AG09309 (cell line): ENCODE data around the gene METTL9.

Experiments
- DNase-seq: peaks from one replicate; pipeline ENCODE4 v3.0.0-alpha.2; 2010; ENCODE audit warnings: low read depth
- H3K4me3 ChIP-seq: 2 replicates; pipeline ENCODE4 v1.5.1; 2011; ENCODE audit warnings: mild to moderate bottlenecking, low read depth, low read length, moderate library complexity; ENCODE audit not compliant: control insufficient read depth
- CTCF ChIP-seq: IDR thresholded peaks from 2 replicates; pipeline ENCODE4 v1.5.1; 2011; ENCODE audit warnings: mild to moderate bottlenecking, low read depth, low read length, inconsistent platforms; ENCODE audit not compliant: insufficient read depth, control insufficient read depth; ENCODE audit errors: missing control alignments

METTL9 gene

GRCh38 chr16:21698169-21699032 lies 99.0 kb downstream of the METTL9 start:
- no peak overlapping the region for H3K4me3 ChIP-seq
- TF ChIP-seq CTCF = no peak
- DNase-seq = no peak

GRCh38 chr16:21701271-21701670 lies 101.9 kb downstream of the METTL9 start:
- DNase-seq = no peak
- TF ChIP-seq CTCF = no peak

GRCh38 chr16:21702276-21702675 lies 102.9 kb downstream of the METTL9 start:
- DNase-seq = no peak
- no peak overlapping the region for H3K4me3 ChIP-seq
- no peak for TF ChIP-seq CTCF

More at GRCh38 chr16:21701271-21701670, 101.9 kb downstream of the METTL9 start:
- H3K4me3 ChIP-seq = no peak overlapping the region

GRCh38 chr16:21703156-21703555 lies 103.8 kb downstream of the METTL9 start:
- DNase-seq = no peak
- H3K4me3 ChIP-seq = no peak overlapping the region
- no peak for TF ChIP-seq CTCF

GRCh38 chr16:21703589-21704174 lies 104.3 kb downstream of the METTL9 start:
- DNase-seq = no peak
- TF ChIP-seq CTCF = no peak
- H3K4me3 ChIP-seq = no peak overlapping the region

- H3K4me3 ChIP-seq = no peak overlapping the region
- TF ChIP-seq CTCF = no peak
- DNase-seq = no peak
Measured at GRCh38 chr16:21704266-21704665, 104.9 kb downstream of the METTL9 start.

GRCh38 chr16:21704733-21705132 lies 105.4 kb downstream of the METTL9 start:
- no peak overlapping the region for H3K4me3 ChIP-seq
- no peak for DNase-seq
- TF ChIP-seq CTCF = no peak
